Keratinocyte (primary cell): ENCODE data around the gene PDIA6. TPM values are rescaled to one million over a fixed set of nuclear protein-coding genes. Genes with fewer than 3 reads are reported as not detected.

Experiments
- DNase-seq: peaks from one replicate; pipeline ENCODE4 v3.0.0-alpha.2; 2011; ENCODE audit warnings: low read depth, missing footprints, low spot score
- FAIRE-seq: peaks from 2 replicates; lab custom pipeline; 2011; peaks lifted over from hg19 to GRCh38; lab: Jason Lieb, UNC
- H2AFZ ChIP-seq: 2 replicates; pipeline ENCODE4 v1.6.0; 2012; ENCODE audit warnings: low read length, control low read depth, inconsistent platforms; ENCODE audit not compliant: control insufficient read depth
- H3K27ac ChIP-seq: 2 replicates; pipeline ENCODE4 v1.5.1; 2011; ENCODE audit warnings: low read length; ENCODE audit not compliant: control insufficient read depth, insufficient read depth
- H3K27me3 ChIP-seq: 3 replicates; pipeline ENCODE4 v1.6.0; 2011; ENCODE audit warnings: low read length; ENCODE audit not compliant: control insufficient read depth, insufficient read depth; ENCODE audit errors: extremely low read depth
- H3K36me3 ChIP-seq, 2 experiments: 2 replicates in 1 of 2; 3 replicates in 1 of 2; pipeline ENCODE4 v1.5.1; 2011; ENCODE audit warnings: low read length in 2 of 2, mild to moderate bottlenecking in 1 of 2; ENCODE audit not compliant: control insufficient read depth in 2 of 2, insufficient read depth in 2 of 2; ENCODE audit errors: extremely low read depth in 1 of 2
- H3K4me1 ChIP-seq: 3 replicates; pipeline ENCODE4 v1.5.1; 2011; ENCODE audit warnings: low read length; ENCODE audit not compliant: control insufficient read depth, insufficient read depth; ENCODE audit errors: extremely low read depth
- H3K4me2 ChIP-seq: 3 replicates; pipeline ENCODE4 v1.6.0; 2011; ENCODE audit warnings: low read depth, low read length; ENCODE audit not compliant: control insufficient read depth, insufficient read depth; ENCODE audit errors: extremely low read depth
- H3K4me3 ChIP-seq, 3 experiments: fragments of 200-600 bp in 1 of 3; sonication (generic) in 1 of 3; 2 replicates in 2 of 3; 3 replicates in 1 of 3; pipeline ENCODE4 v1.5.1; 2011 to 2016; ENCODE audit warnings: low read length in 3 of 3, mild to moderate bottlenecking in 3 of 3, control low read depth in 2 of 3, inconsistent platforms in 1 of 3, low read depth in 1 of 3, mixed read lengths in 1 of 3, mixed run types in 1 of 3, moderate library complexity in 1 of 3; ENCODE audit not compliant: control insufficient read depth in 2 of 3, insufficient read depth in 2 of 3; ENCODE audit errors: extremely low read depth in 1 of 3
- H3K79me2 ChIP-seq: 2 replicates; pipeline ENCODE4 v1.6.0; 2012; ENCODE audit warnings: low read length; ENCODE audit not compliant: control insufficient read depth, insufficient read depth
- H3K9ac ChIP-seq: 3 replicates; pipeline ENCODE4 v1.6.0; 2011; ENCODE audit warnings: low read length; ENCODE audit not compliant: control insufficient read depth, insufficient read depth; ENCODE audit errors: extremely low read depth
- H3K9me1 ChIP-seq: 3 replicates; pipeline ENCODE4 v1.6.0; 2011; ENCODE audit warnings: low read length; ENCODE audit not compliant: control insufficient read depth, insufficient read depth; ENCODE audit errors: extremely low read depth
- H3K9me3 ChIP-seq: 2 replicates; pipeline ENCODE4 v1.5.1; 2012; ENCODE audit warnings: low read depth, low read length; ENCODE audit not compliant: control insufficient read depth
- H4K20me1 ChIP-seq: 3 replicates; pipeline ENCODE4 v1.6.0; 2011; ENCODE audit warnings: low read length; ENCODE audit not compliant: control insufficient read depth, insufficient read depth; ENCODE audit errors: extremely low read depth
- EZH2 ChIP-seq: IDR thresholded peaks from one replicate; pipeline ENCODE4 v1.6.1; 2012; ENCODE audit warnings: inconsistent platforms, mild to moderate bottlenecking, low read length, moderate library complexity
- dilution Hi-C: fragments of 300-500 bp; cut with MboI; formaldehyde crosslinking; loops from one replicate; pipeline ENCODE4 v1.7.0; 2020; ENCODE audit warnings: low sequenced_read_pairs; ENCODE audit not compliant: extremely low pct_ligation_motif_present
- polyA plus RNA-seq, 5 experiments: library from polyadenylated mRNA; depleted of rRNA in 3 of 5; stranded (reverse) in 3 of 5; stranded (forward) in 1 of 5; unstranded in 1 of 5; fragments of >200 nt; gene quantifications; 1 replicate in 1 of 5; 2 replicates in 3 of 5; 3 replicates in 1 of 5; pipeline versions ENCODE4 v1.2.1 to v1.2.3, GENCODE V29; 2011 to 2012; ENCODE audit warnings: missing spikeins in 2 of 5, low read depth in 1 of 5, low replicate concordance in 1 of 5
- TF ChIP-seq, protein P1 (sequence below), 3 experiments: IDR thresholded peaks in 1 of 3; conservative IDR thresholded peaks in 1 of 3; optimal IDR thresholded peaks in 1 of 3; 2 replicates in 2 of 3; 3 replicates in 1 of 3; pipeline versions ENCODE3 to v1.5.1; 2011; ENCODE audit warnings: low read length in 3 of 3, mild to moderate bottlenecking in 3 of 3, moderate library complexity in 2 of 3, control low read depth in 1 of 3, inconsistent platforms in 1 of 3; ENCODE audit not compliant: insufficient read depth in 2 of 3; ENCODE audit errors: extremely low read depth in 1 of 3

The PDIA6 gene
- polyA plus RNA-seq, 1 donor (not counting 4 experiments of a cell fraction or from before 2014, with no cell fraction given), result 310 TPM

DNA sequence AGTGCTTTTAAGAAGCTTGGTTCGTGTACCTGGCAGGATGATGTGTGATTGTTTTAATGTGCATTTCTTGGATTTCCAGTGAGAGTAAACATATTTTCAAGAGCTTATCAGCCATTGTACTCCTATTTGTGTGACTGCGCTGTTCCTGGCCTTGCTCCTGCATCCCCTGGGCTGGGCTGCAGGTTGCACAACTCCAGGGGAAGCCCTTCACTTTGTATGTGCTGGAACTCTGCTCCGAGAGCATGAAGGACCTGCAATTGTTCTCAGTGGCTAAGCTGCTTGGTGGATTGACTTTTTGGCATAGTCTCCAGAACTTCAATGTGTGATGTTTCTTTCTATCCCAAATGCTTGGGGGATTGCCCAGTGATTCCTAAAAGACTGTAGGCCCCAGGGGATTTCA lies 72.4 kb downstream of the PDIA6 start:
- Histone ChIP-seq H3K9me3 (no peaks in the 10 kb centered on the region), H3K27me3 (no peaks in the 10 kb centered on the region), H3K9ac (no peak overlapping the region), H3K27ac (no peak overlapping the region), H3K4me3 (no peak overlapping the region), H3K4me1 (no peaks in the 10 kb centered on the region), H3K9me1 (no peaks in the 10 kb centered on the region), H3K36me3 (no peaks in the 10 kb centered on the region), H3K4me2 (no peak overlapping the region), H3K79me2 (no peaks in the 10 kb centered on the region), H2AFZ (no peak overlapping the region), H4K20me1 (no peaks in the 10 kb centered on the region)
- TF ChIP-seq, protein P1, sequence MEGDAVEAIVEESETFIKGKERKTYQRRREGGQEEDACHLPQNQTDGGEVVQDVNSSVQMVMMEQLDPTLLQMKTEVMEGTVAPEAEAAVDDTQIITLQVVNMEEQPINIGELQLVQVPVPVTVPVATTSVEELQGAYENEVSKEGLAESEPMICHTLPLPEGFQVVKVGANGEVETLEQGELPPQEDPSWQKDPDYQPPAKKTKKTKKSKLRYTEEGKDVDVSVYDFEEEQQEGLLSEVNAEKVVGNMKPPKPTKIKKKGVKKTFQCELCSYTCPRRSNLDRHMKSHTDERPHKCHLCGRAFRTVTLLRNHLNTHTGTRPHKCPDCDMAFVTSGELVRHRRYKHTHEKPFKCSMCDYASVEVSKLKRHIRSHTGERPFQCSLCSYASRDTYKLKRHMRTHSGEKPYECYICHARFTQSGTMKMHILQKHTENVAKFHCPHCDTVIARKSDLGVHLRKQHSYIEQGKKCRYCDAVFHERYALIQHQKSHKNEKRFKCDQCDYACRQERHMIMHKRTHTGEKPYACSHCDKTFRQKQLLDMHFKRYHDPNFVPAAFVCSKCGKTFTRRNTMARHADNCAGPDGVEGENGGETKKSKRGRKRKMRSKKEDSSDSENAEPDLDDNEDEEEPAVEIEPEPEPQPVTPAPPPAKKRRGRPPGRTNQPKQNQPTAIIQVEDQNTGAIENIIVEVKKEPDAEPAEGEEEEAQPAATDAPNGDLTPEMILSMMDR (optimal IDR thresholded peaks at IDR 0.05 in 1 of 3, IDR thresholded peaks at IDR 0.05 in 1 of 3, conservative IDR thresholded peaks at IDR 0.05 in 1 of 3; ENCODE audit: extremely low read depth in 1 of 3, insufficient read depth in 2 of 3, low read length in 3 of 3), result no peak
- no peak for TF ChIP-seq EZH2
- DNase-seq, result no peak
- dilution Hi-C loops, result no loop called here
- no peak for FAIRE-seq

DNA sequence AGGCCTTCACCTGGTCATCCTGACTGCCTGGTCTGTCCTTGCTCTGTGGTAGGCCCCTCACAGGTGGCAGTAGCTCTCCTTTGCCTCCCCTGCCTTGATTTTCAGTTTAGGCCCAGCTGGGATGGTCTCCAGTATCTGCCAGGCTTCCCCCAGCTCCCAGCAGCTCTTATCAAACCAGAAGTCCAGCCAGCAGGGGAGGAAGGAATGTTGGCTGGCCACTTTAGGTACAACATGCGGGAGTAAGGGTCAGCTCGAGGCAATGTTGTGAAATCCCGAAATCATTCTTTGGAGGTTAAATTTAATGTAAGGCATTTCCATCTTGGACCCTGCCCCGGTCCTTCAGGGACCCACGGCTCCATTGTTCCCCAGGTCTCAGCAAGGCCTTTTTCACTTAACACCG lies 74.4 kb downstream of the PDIA6 start:
- Histone ChIP-seq H3K4me3 (no peak overlapping the region), H4K20me1 (no peaks in the 10 kb centered on the region), H3K9me1 (no peaks in the 10 kb centered on the region), H3K27ac (no peak overlapping the region), H3K4me2 (no peak overlapping the region), H3K27me3 (no peaks in the 10 kb centered on the region), H3K9me3 (no peaks in the 10 kb centered on the region), H2AFZ (no peak overlapping the region), H3K36me3 (no peaks in the 10 kb centered on the region), H3K9ac (no peak overlapping the region), H3K4me1 (no peaks in the 10 kb centered on the region), H3K79me2 (no peaks in the 10 kb centered on the region)
- no peak for DNase-seq
- FAIRE-seq, result no peak
- TF ChIP-seq, protein P1 (optimal IDR thresholded peaks at IDR 0.05 in 1 of 3, IDR thresholded peaks at IDR 0.05 in 1 of 3, conservative IDR thresholded peaks at IDR 0.05 in 1 of 3; ENCODE audit: extremely low read depth in 1 of 3, insufficient read depth in 2 of 3, low read length in 3 of 3), result no peak
- no peak for TF ChIP-seq EZH2
- dilution Hi-C loops, result no loop called here
